Liver (tissue), 9 donors: ENCODE results near the gene FARP1. TPM values are rescaled to one million over a fixed set of nuclear protein-coding genes. Genes with fewer than 3 reads are reported as not detected.

Source experiments
- DNase-seq: peaks from one replicate; pipeline ENCODE4 v3.0.0-alpha.2; 2017; ENCODE audit warnings: low spot score
- H3K27ac ChIP-seq, 2 donors: one replicate each; pipeline ENCODE4 v1.7.0; 2013; ENCODE audit warnings: inconsistent platforms in 2 of 2, low read length in 2 of 2, control low read depth in 1 of 2, low read depth in 1 of 2, mild to moderate bottlenecking in 1 of 2
- H3K27me3 ChIP-seq, 4 donors: one replicate each; pipeline versions ENCODE4 v1.6.1 to v1.7.0; 2013; ENCODE audit warnings: low read length in 3 of 4, inconsistent platforms in 1 of 4, mild to moderate bottlenecking in 1 of 4, moderate library complexity in 1 of 4; ENCODE audit not compliant: control insufficient read depth in 4 of 4, insufficient read depth in 4 of 4
- H3K36me3 ChIP-seq, 4 donors: one replicate each; pipeline versions ENCODE4 v1.6.1 to v1.7.0; 2013; ENCODE audit warnings: low read length in 3 of 4, mild to moderate bottlenecking in 3 of 4, low read depth in 1 of 4, moderate library complexity in 1 of 4; ENCODE audit not compliant: control insufficient read depth in 4 of 4, insufficient read depth in 3 of 4
- H3K4me1 ChIP-seq, 4 donors: one replicate each; pipeline versions ENCODE4 v1.6.1 to v1.7.0; 2013; ENCODE audit warnings: low read length in 3 of 4, mild to moderate bottlenecking in 3 of 4, moderate library complexity in 1 of 4; ENCODE audit not compliant: control insufficient read depth in 4 of 4, insufficient read depth in 4 of 4
- H3K4me3 ChIP-seq, 3 donors: one replicate each; pipeline versions ENCODE4 v1.6.1 to v1.7.0; 2013; ENCODE audit warnings: low read length in 3 of 3, control low read depth in 1 of 3, low read depth in 1 of 3, mild to moderate bottlenecking in 1 of 3
- H3K9ac ChIP-seq, 2 donors: one replicate each; pipeline ENCODE4 v1.7.0; 2013; ENCODE audit warnings: low read length in 2 of 2, mild to moderate bottlenecking in 2 of 2, moderate library complexity in 2 of 2, control low read depth in 1 of 2, low read depth in 1 of 2
- H3K9me3 ChIP-seq, 4 donors: one replicate each; pipeline versions ENCODE4 v1.6.1 to v1.7.0; 2013; ENCODE audit warnings: low read length in 3 of 4; ENCODE audit not compliant: control insufficient read depth in 4 of 4
- EGR1 ChIP-seq, 2 donors: IDR thresholded peaks; 2 replicates each; pipeline ENCODE4 v1.6.1; 2016 to 2018; ENCODE audit warnings: antibody characterized with exemption in 2 of 2, low read depth in 2 of 2
- FOXA1 ChIP-seq: IDR thresholded peaks from 2 replicates; pipeline ENCODE4 v1.6.1; 2016; ENCODE audit warnings: antibody characterized with exemption
- FOXA2 ChIP-seq: IDR thresholded peaks from 2 replicates; pipeline ENCODE4 v1.6.1; 2016; ENCODE audit warnings: antibody characterized with exemption
- GABPA ChIP-seq, 2 donors: IDR thresholded peaks in 1 of 2; conservative IDR thresholded peaks in 1 of 2; 2 replicates each; pipeline ENCODE4 v1.6.1; 2016; ENCODE audit warnings: antibody characterized with exemption in 2 of 2, mild to moderate bottlenecking in 1 of 2, moderate library complexity in 1 of 2
- HNF4A ChIP-seq, 2 donors: conservative IDR thresholded peaks; 2 replicates each; pipeline ENCODE4 v1.6.1; 2016; ENCODE audit warnings: antibody characterized with exemption in 2 of 2, mild to moderate bottlenecking in 2 of 2
- HNF4G ChIP-seq: IDR thresholded peaks from 2 replicates; pipeline ENCODE4 v1.6.1; 2016; ENCODE audit warnings: antibody characterized with exemption
- JUND ChIP-seq, 2 donors: IDR thresholded peaks; 2 replicates each; pipeline ENCODE4 v1.6.1; 2016; ENCODE audit warnings: antibody characterized with exemption in 2 of 2
- NR2F2 ChIP-seq: IDR thresholded peaks from 2 replicates; pipeline ENCODE4 v1.6.1; 2016; ENCODE audit warnings: antibody characterized with exemption
- RAD21 ChIP-seq, 2 donors: IDR thresholded peaks; 2 replicates each; pipeline ENCODE4 v1.6.1; 2016; ENCODE audit warnings: antibody characterized with exemption in 2 of 2, mild to moderate bottlenecking in 2 of 2
- REST ChIP-seq: IDR thresholded peaks from 2 replicates; pipeline ENCODE4 v1.6.1; 2016; ENCODE audit warnings: antibody characterized with exemption, mild to moderate bottlenecking
- RXRA ChIP-seq, 2 donors: IDR thresholded peaks; 2 replicates each; pipeline ENCODE4 v1.6.1; 2017 to 2018; ENCODE audit warnings: antibody characterized with exemption in 2 of 2, mild to moderate bottlenecking in 1 of 2
- SP1 ChIP-seq: IDR thresholded peaks from 2 replicates; pipeline ENCODE4 v1.6.1; 2018; ENCODE audit warnings: antibody characterized with exemption, mild to moderate bottlenecking
- TAF1 ChIP-seq: conservative IDR thresholded peaks from 2 replicates; pipeline ENCODE4 v1.6.1; 2016; ENCODE audit warnings: antibody characterized with exemption, mild to moderate bottlenecking
- YY1 ChIP-seq: IDR thresholded peaks from 2 replicates; pipeline ENCODE4 v1.6.1; 2016; ENCODE audit warnings: antibody characterized with exemption, mild to moderate bottlenecking
- ZBTB33 ChIP-seq: IDR thresholded peaks from 2 replicates; pipeline ENCODE4 v1.6.1; 2016; ENCODE audit warnings: antibody characterized with exemption
- WGBS: extraction: QIAGEN DNeasy Blood & Tissue Kit; methylation state at CpG from one replicate; pipeline ENCODE4 v1.1.7; 2013; 5-methylcytosine and 5-hydroxymethylcytosine counted together
- polyA plus RNA-seq, 2 donors: library from polyadenylated mRNA; stranded (reverse) in 1 of 2; unstranded in 1 of 2; fragments of 200-250 nt in 1 of 2; fragments of >200 nt in 1 of 2; fragmentation: Nextera tagmentation in 1 of 2; extraction: Ambion mirVana in 1 of 2; gene quantifications; one replicate each; pipeline versions ENCODE4 v1.2.1 to v1.2.3, GENCODE V29; 2013 to 2015
- total RNA-seq, 2 donors: library from RNA; depleted of rRNA; stranded (reverse); fragments of >200 nt; gene quantifications; one replicate each; pipeline ENCODE4 v1.2.3, GENCODE V29; 2014
- TF ChIP-seq, protein P1 (sequence below): IDR thresholded peaks from 2 replicates; pipeline ENCODE4 v1.6.1; 2016; ENCODE audit warnings: antibody characterized with exemption
- TF ChIP-seq, protein P2 (sequence below): fragments of 150-350 bp; IDR thresholded peaks from 2 replicates; pipeline ENCODE4 v1.5.1; 2017; ENCODE audit warnings: improper control_type of control experiment, low read depth, low read length; ENCODE audit not compliant: missing input control
- TF ChIP-seq, protein P3 (sequence below): IDR thresholded peaks from 2 replicates; pipeline ENCODE4 v1.6.1; 2016; ENCODE audit warnings: antibody characterized with exemption
- donor health status: healthy.
- donor health status: healthy.
- donor health status: healthy.
- donor health status: healthy.
- donor health status: healthy.

FARP1 gene
- total and polyA plus RNA-seq, 4 donors, result 28.4 to 62.6 (median 39.8) TPM

- no peak for DNase-seq
- H3K9ac ChIP-seq, result no peak overlapping the region
- peaks cover 2 to 43% (median 21%) of the 10 kb centered on the region in 4 donors for H3K4me1 ChIP-seq
- H3K9me3 ChIP-seq, result no peaks in the 10 kb centered on the region
- H3K36me3 ChIP-seq, result no peaks in the 10 kb centered on the region
- WGBS, result 94% methylated on average over 6 of the region's 6 CpGs
- H3K27me3 ChIP-seq, result no peaks in the 10 kb centered on the region
- no peak overlapping the region for H3K27ac ChIP-seq
- TF ChIP-seq, protein P1, sequence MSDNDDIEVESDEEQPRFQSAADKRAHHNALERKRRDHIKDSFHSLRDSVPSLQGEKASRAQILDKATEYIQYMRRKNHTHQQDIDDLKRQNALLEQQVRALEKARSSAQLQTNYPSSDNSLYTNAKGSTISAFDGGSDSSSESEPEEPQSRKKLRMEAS, result no peak
- TF ChIP-seq JUND (IDR thresholded peaks at IDR 0.05) (no peak), RXRA (IDR thresholded peaks at IDR 0.05) (no peak), REST (no peak), RAD21 (IDR thresholded peaks at IDR 0.05) (no peak), FOXA1 (no peak), HNF4A (conservative IDR thresholded peaks at IDR 0.05) (no peak), ZBTB33 (no peak), SP1 (no peak), EGR1 (IDR thresholded peaks at IDR 0.05; ENCODE audit: low read depth in 2 of 2) (no peak), GABPA (IDR thresholded peaks at IDR 0.05 in 1 of 2, conservative IDR thresholded peaks at IDR 0.05 in 1 of 2) (no peak), TAF1 (no peak), FOXA2 (no peak), NR2F2 (no peak), YY1 (no peak), HNF4G (no peak)
- TF ChIP-seq, protein P2, sequence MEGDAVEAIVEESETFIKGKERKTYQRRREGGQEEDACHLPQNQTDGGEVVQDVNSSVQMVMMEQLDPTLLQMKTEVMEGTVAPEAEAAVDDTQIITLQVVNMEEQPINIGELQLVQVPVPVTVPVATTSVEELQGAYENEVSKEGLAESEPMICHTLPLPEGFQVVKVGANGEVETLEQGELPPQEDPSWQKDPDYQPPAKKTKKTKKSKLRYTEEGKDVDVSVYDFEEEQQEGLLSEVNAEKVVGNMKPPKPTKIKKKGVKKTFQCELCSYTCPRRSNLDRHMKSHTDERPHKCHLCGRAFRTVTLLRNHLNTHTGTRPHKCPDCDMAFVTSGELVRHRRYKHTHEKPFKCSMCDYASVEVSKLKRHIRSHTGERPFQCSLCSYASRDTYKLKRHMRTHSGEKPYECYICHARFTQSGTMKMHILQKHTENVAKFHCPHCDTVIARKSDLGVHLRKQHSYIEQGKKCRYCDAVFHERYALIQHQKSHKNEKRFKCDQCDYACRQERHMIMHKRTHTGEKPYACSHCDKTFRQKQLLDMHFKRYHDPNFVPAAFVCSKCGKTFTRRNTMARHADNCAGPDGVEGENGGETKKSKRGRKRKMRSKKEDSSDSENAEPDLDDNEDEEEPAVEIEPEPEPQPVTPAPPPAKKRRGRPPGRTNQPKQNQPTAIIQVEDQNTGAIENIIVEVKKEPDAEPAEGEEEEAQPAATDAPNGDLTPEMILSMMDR, result no peak
- TF ChIP-seq, protein P3, sequence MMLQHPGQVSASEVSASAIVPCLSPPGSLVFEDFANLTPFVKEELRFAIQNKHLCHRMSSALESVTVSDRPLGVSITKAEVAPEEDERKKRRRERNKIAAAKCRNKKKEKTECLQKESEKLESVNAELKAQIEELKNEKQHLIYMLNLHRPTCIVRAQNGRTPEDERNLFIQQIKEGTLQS, result no peak
- H3K4me3 ChIP-seq, result no peak overlapping the region
Measured at GRCh38 chr13:98261165-98261702, 118.3 kb downstream of the FARP1 start.
